ENCODE data around the gene IL20RB. TPM values are rescaled to one million over a fixed set of nuclear protein-coding genes. Genes with fewer than 3 reads are reported as not detected.

Gene IL20RB
- total and polyA plus RNA-seq, 3 experiments from 2014 or later: 0.45 to 0.96 (median 0.71) TPM

- H3K27me3 Mint-ChIP-seq: peaks cover 7 to 20% of the 10 kb centered on the region in 2 donors
- peaks cover 0 to 1% (median 0%) of the 10 kb centered on the region in 3 donors for H3K36me3 Mint-ChIP-seq
- no peaks in the 10 kb centered on the region for H3K9me3 Mint-ChIP-seq
- no peak overlapping the region for H3K27ac ChIP-seq (ENCODE audit: low read depth, low read length)
- no peak overlapping the region for H3K27ac Mint-ChIP-seq
- ChIA-PET CTCF (interaction anchor here (0.9 to 1.4 kb wide), 3 partner anchors 11 to 13 kb away, joined by 3 to 4 read pairs (median 4); no protein-coding TSS in a partner anchor), POLR2A (no interaction called here)
- H3K9me3 ChIP-seq (ENCODE audit: low read length): no peaks in the 10 kb centered on the region
- no peak overlapping the region for H3K4me3 ChIP-seq (ENCODE audit: low read length)
- H3K4me3 Mint-ChIP-seq: no peak overlapping the region
- H3K36me3 ChIP-seq (ENCODE audit: insufficient read depth, low read length): no peaks in the 10 kb centered on the region
- H3K4me1 ChIP-seq (ENCODE audit: insufficient read depth, low read length): no peaks in the 10 kb centered on the region
- peaks cover 6% of the 10 kb centered on the region for H3K27me3 ChIP-seq (ENCODE audit: insufficient read depth, low read length, poor library complexity, severe bottlenecking)
- DNase-seq: no peak
- H3K4me1 Mint-ChIP-seq: no peaks in the 10 kb centered on the region
These were observed 68.9 kb downstream of the IL20RB start for GRCh38 chr3:137026701-137027100.

DNA sequence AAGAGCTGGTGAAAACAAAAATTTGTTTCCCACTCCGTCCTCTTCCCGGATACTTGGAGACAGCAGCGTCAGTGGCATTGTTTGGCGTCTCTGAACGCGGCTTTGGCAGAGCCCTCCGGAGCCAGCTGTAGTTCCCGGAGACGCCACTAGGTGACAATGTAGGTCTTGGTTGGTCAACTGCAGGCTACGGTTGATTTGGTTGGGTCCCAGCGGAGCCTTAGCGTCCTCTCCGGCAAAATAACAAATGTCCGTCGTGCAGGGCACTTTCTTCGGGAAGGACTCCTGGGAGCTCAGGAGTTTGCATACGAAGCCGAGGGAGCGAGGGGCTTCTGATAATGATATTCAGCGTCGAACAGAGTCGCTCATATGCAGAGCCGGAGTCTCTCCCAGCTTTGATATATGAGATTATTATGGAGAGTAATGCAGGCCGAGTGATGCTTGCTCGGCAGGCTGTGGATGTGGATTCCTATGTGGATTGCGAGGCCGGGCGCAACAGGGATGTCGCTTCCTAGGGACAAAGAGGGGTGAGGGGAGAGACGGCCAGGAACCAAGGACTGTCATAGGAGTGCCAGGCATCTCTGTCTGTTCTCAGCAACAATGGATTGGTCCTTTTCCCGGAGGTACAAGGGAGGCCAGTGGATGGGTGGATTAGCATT lies 74.8 kb downstream of the IL20RB start:
- peaks cover 18% of the 10 kb centered on the region for H3K27me3 ChIP-seq (ENCODE audit: insufficient read depth, low read length, poor library complexity, severe bottlenecking)
- H3K4me3 ChIP-seq (ENCODE audit: low read length): peak overlapping the region; percentile 47
- H3K4me1 ChIP-seq (ENCODE audit: insufficient read depth, low read length): no peaks in the 10 kb centered on the region
- Mint-ChIP-seq H3K36me3 (peaks cover 0 to 1% (median 0%) of the 10 kb centered on the region in 3 donors), H3K27me3 (peaks cover 20 to 31% of the 10 kb centered on the region in 2 donors), H3K27ac (peak overlapping the region in 1 of 8 donors; percentile 2), H3K4me1 (peaks cover 9 to 10% (median 9%) of the 10 kb centered on the region in 3 donors), H3K4me3 (peak overlapping the region; percentile 7 to 86 (median 78)), H3K9me3 (no peaks in the 10 kb centered on the region)
- POLR2A ChIA-PET: no interaction called here
- no peak overlapping the region for H3K27ac ChIP-seq (ENCODE audit: low read depth, low read length)
- H3K36me3 ChIP-seq (ENCODE audit: insufficient read depth, low read length): no peaks in the 10 kb centered on the region
- H3K9me3 ChIP-seq (ENCODE audit: low read length): no peaks in the 10 kb centered on the region
- DNase-seq: peak; percentile 46 to 81 (median 57)
- CTCF ChIA-PET: interaction anchor here (0.9 to 2.0 kb wide), 11 partner anchors 9 to 685 kb away, joined by 3 to 17 read pairs (median 4); partner anchors contain the start of genes NCK1 and STAG1

- CTCF ChIA-PET: no interaction called here
- Histone ChIP-seq H3K4me1 (ENCODE audit: insufficient read depth, low read length) (no peaks in the 10 kb centered on the region), H3K9me3 (ENCODE audit: low read length) (no peaks in the 10 kb centered on the region), H3K27me3 (ENCODE audit: insufficient read depth, low read length, poor library complexity, severe bottlenecking) (peaks cover 18% of the 10 kb centered on the region), H3K4me3 (ENCODE audit: low read length) (no peak overlapping the region), H3K36me3 (ENCODE audit: insufficient read depth, low read length) (no peaks in the 10 kb centered on the region), H3K27ac (ENCODE audit: low read depth, low read length) (no peak overlapping the region)
- peaks cover 21 to 27% of the 10 kb centered on the region in 2 donors for H3K27me3 Mint-ChIP-seq
- POLR2A ChIA-PET: no interaction called here
- no peaks in the 10 kb centered on the region for H3K36me3 Mint-ChIP-seq
- no peak overlapping the region for H3K27ac Mint-ChIP-seq
- H3K4me3 Mint-ChIP-seq: no peak overlapping the region
- H3K4me1 Mint-ChIP-seq: peaks cover 9 to 10% (median 9%) of the 10 kb centered on the region in 3 donors
- H3K9me3 Mint-ChIP-seq: no peaks in the 10 kb centered on the region
- no peak for DNase-seq
These were observed 77.8 kb downstream of the IL20RB start for GRCh38 chr3:137035631-137036030.

- no peaks in the 10 kb centered on the region for H3K4me1 ChIP-seq (ENCODE audit: insufficient read depth, low read length)
- ChIA-PET CTCF (no interaction called here), POLR2A (no interaction called here)
- Mint-ChIP-seq H3K27me3 (peaks cover 7 to 9% of the 10 kb centered on the region in 2 donors), H3K4me3 (no peak overlapping the region), H3K9me3 (no peaks in the 10 kb centered on the region), H3K36me3 (no peaks in the 10 kb centered on the region), H3K27ac (peak overlapping the region in 1 of 8 donors; percentile 66), H3K4me1 (no peaks in the 10 kb centered on the region)
- H3K27ac ChIP-seq (ENCODE audit: low read depth, low read length): no peak overlapping the region
- no peaks in the 10 kb centered on the region for H3K9me3 ChIP-seq (ENCODE audit: low read length)
- DNase-seq: no peak
- no peak overlapping the region for H3K4me3 ChIP-seq (ENCODE audit: low read length)
- no peaks in the 10 kb centered on the region for H3K36me3 ChIP-seq (ENCODE audit: insufficient read depth, low read length)
- H3K27me3 ChIP-seq (ENCODE audit: insufficient read depth, low read length, poor library complexity, severe bottlenecking): no peaks in the 10 kb centered on the region
These were observed 81.8 kb downstream of the IL20RB start for GRCh38 chr3:137039570-137039969.

- no peaks in the 10 kb centered on the region for H3K36me3 ChIP-seq (ENCODE audit: insufficient read depth, low read length)
- H3K4me1 Mint-ChIP-seq: no peaks in the 10 kb centered on the region
These were observed 83.5 kb downstream of the IL20RB start for GRCh38 chr3:137041251-137041650.

GRCh38 chr3:137041686-137042085 lies 83.9 kb downstream of the IL20RB start:
- POLR2A ChIA-PET: no interaction called here
- H3K36me3 ChIP-seq (ENCODE audit: insufficient read depth, low read length): no peaks in the 10 kb centered on the region
- H3K27ac ChIP-seq (ENCODE audit: low read depth, low read length): no peak overlapping the region
- H3K36me3 Mint-ChIP-seq: peaks cover 0 to 2% (median 0%) of the 10 kb centered on the region in 3 donors
- no peak overlapping the region for H3K4me3 Mint-ChIP-seq
- H3K27ac Mint-ChIP-seq: peak overlapping the region in 1 of 8 donors; percentile 14
- no peaks in the 10 kb centered on the region for H3K9me3 ChIP-seq (ENCODE audit: low read length)
- H3K27me3 Mint-ChIP-seq: peaks cover 17 to 21% of the 10 kb centered on the region in 2 donors
- no peaks in the 10 kb centered on the region for H3K4me1 ChIP-seq (ENCODE audit: insufficient read depth, low read length)
- CTCF ChIA-PET: interaction anchor here (3.2 kb wide), 1 partner anchor 9 kb away, joined by 17 read pairs; no protein-coding TSS in a partner anchor
- H3K4me1 Mint-ChIP-seq: no peaks in the 10 kb centered on the region
- DNase-seq: no peak
- no peaks in the 10 kb centered on the region for H3K9me3 Mint-ChIP-seq
- H3K4me3 ChIP-seq (ENCODE audit: low read length): no peak overlapping the region
- H3K27me3 ChIP-seq (ENCODE audit: insufficient read depth, low read length, poor library complexity, severe bottlenecking): no peaks in the 10 kb centered on the region

More at GRCh38 chr3:137041251-137041650, 83.5 kb downstream of the IL20RB start:
- peaks cover 15 to 17% of the 10 kb centered on the region in 2 donors for H3K27me3 Mint-ChIP-seq
- DNase-seq: no peak
- Histone ChIP-seq H3K4me1 (ENCODE audit: insufficient read depth, low read length) (no peaks in the 10 kb centered on the region), H3K4me3 (ENCODE audit: low read length) (no peak overlapping the region), H3K9me3 (ENCODE audit: low read length) (no peaks in the 10 kb centered on the region), H3K27ac (ENCODE audit: low read depth, low read length) (no peak overlapping the region), H3K27me3 (ENCODE audit: insufficient read depth, low read length, poor library complexity, severe bottlenecking) (no peaks in the 10 kb centered on the region)
- ChIA-PET CTCF (interaction anchor here (3.2 kb wide), 1 partner anchor 8 kb away, joined by 17 read pairs; no protein-coding TSS in a partner anchor), POLR2A (no interaction called here)
- no peaks in the 10 kb centered on the region for H3K9me3 Mint-ChIP-seq
- peak overlapping the region in 1 of 8 donors; percentile 14 for H3K27ac Mint-ChIP-seq
- H3K36me3 Mint-ChIP-seq: peaks cover 0 to 2% (median 0%) of the 10 kb centered on the region in 3 donors
- H3K4me3 Mint-ChIP-seq: no peak overlapping the region

DNA sequence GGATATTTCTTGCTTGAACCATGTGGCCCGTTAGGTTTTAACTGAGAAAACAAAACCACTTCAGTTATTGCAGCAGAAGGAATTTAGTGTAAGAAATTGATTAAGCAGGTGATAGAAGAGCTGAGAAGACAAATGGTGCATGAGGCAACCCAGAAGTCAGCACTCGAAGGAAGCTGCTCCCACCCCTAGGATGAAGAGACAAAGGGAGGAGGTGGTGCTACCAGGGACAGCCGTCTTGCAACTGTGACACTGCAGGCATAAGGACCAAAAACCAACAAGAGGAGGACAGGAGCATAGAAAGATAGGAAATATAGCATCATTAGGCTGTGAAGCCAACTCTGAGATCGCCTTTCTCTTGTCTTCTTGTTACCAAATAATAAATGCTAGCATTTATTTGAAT lies 89.0 kb downstream of the IL20RB start:
- H3K4me1 ChIP-seq (ENCODE audit: insufficient read depth, low read length): no peaks in the 10 kb centered on the region
- no peak for DNase-seq
- H3K36me3 ChIP-seq (ENCODE audit: insufficient read depth, low read length): no peaks in the 10 kb centered on the region
- peaks cover 0 to 2% (median 0%) of the 10 kb centered on the region in 3 donors for H3K36me3 Mint-ChIP-seq
- H3K27me3 ChIP-seq (ENCODE audit: insufficient read depth, low read length, poor library complexity, severe bottlenecking): no peaks in the 10 kb centered on the region
- H3K4me1 Mint-ChIP-seq: no peaks in the 10 kb centered on the region
- POLR2A ChIA-PET: no interaction called here
- no peak overlapping the region for H3K4me3 ChIP-seq (ENCODE audit: low read length)
- H3K27me3 Mint-ChIP-seq: peaks cover 23 to 50% of the 10 kb centered on the region in 2 donors
- no peak overlapping the region for H3K27ac ChIP-seq (ENCODE audit: low read depth, low read length)
- no peaks in the 10 kb centered on the region for H3K9me3 ChIP-seq (ENCODE audit: low read length)
- H3K27ac Mint-ChIP-seq: no peak overlapping the region
- CTCF ChIA-PET: no interaction called here
- no peaks in the 10 kb centered on the region for H3K9me3 Mint-ChIP-seq
- no peak overlapping the region for H3K4me3 Mint-ChIP-seq

DNA sequence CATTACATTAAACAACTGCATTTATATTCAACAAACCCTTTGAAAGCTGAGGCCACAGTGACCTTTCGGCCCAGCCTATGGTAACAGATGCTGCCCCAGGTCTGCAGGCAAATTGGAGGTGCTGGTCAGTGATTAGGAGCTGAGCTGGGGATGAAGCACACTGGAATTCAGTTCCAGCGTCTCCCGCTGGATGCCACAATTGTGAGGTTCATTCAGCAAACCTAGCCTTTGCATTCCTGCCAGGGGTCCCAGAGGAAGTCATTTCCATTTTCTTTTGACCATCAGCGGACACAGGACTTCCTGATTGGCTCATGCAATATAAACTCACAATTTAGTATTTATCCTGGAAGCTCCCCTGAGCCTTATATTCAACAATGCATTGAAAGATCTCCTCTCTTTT lies 89.5 kb downstream of the IL20RB start:
- H3K36me3 ChIP-seq (ENCODE audit: insufficient read depth, low read length): no peaks in the 10 kb centered on the region
- Mint-ChIP-seq H3K4me1 (no peaks in the 10 kb centered on the region), H3K27me3 (peaks cover 23 to 50% of the 10 kb centered on the region in 2 donors), H3K36me3 (peaks cover 0 to 2% (median 0%) of the 10 kb centered on the region in 3 donors), H3K27ac (no peak overlapping the region), H3K9me3 (no peaks in the 10 kb centered on the region), H3K4me3 (no peak overlapping the region)
- H3K4me3 ChIP-seq (ENCODE audit: low read length): no peak overlapping the region
- ChIA-PET CTCF (no interaction called here), POLR2A (no interaction called here)
- DNase-seq: no peak
- no peaks in the 10 kb centered on the region for H3K9me3 ChIP-seq (ENCODE audit: low read length)
- no peak overlapping the region for H3K27ac ChIP-seq (ENCODE audit: low read depth, low read length)
- no peaks in the 10 kb centered on the region for H3K4me1 ChIP-seq (ENCODE audit: insufficient read depth, low read length)
- H3K27me3 ChIP-seq (ENCODE audit: insufficient read depth, low read length, poor library complexity, severe bottlenecking): no peaks in the 10 kb centered on the region
